Activated T-helper 2 cell treated with anti-CD3 and anti-CD28 coated beads, Interferon-gamma antibody, Interleukin-2, Interleukin-4, amounts not matched to agents 10 μg/mL and 5 μg/mL and 100 μg/mL, durations not matched to agents 14 hours and 24 hours and 36 hours (primary cell): Measurements from ENCODE around the gene UBE2I. TPM values are rescaled to one million over a fixed set of nuclear protein-coding genes. Genes with fewer than 3 reads are reported as not detected.

Experiments
- DNase-seq: peaks from one replicate; pipeline ENCODE4 v3.0.0; 2021; ENCODE audit warnings: low spot score
- H3K27ac Mint-ChIP-seq: one replicate; pipeline ENCODE4 v1.8.0; 2021; ENCODE audit warnings: mixed read lengths
- H3K27me3 Mint-ChIP-seq: one replicate; pipeline ENCODE4 v1.8.0; 2021; ENCODE audit warnings: low read depth, mixed read lengths
- H3K36me3 Mint-ChIP-seq: one replicate; pipeline ENCODE4 v1.8.0; 2021; ENCODE audit warnings: low read depth, mixed read lengths
- H3K4me1 Mint-ChIP-seq: one replicate; pipeline ENCODE4 v1.8.0; 2021; ENCODE audit warnings: low read depth, mixed read lengths
- H3K4me3 Mint-ChIP-seq: one replicate; pipeline ENCODE4 v1.8.0; 2021; ENCODE audit warnings: low read depth, mild to moderate bottlenecking, moderate library complexity, mixed read lengths
- H3K9me3 Mint-ChIP-seq: one replicate; pipeline ENCODE4 v1.8.0; 2021; ENCODE audit warnings: mixed read lengths
- intact Hi-C: fragments of 100-400 bp; cut with micrococcal nuclease; formaldehyde crosslinking; loops from one replicate; pipeline ENCODE4 v1.15.1; 2023
- total RNA-seq: library from RNA; stranded (reverse); gene quantifications from 2 replicates; pipeline ENCODE4 v1.2.3, GENCODE V29; 2022

The UBE2I gene
- total RNA-seq, 1 donor from 2014 or later: 265 TPM

- peak overlapping the region; percentile 42 for H3K4me3 Mint-ChIP-seq
- no peaks in the 10 kb centered on the region for H3K9me3 Mint-ChIP-seq
- H3K27ac Mint-ChIP-seq: no peak overlapping the region
- intact Hi-C loops: loop anchor here (1.0 kb wide), 1 partner anchor 9 kb away; the partner anchor contains the start of genes GNPTG and TSR3
- no peaks in the 10 kb centered on the region for H3K36me3 Mint-ChIP-seq
- H3K27me3 Mint-ChIP-seq: no peaks in the 10 kb centered on the region
- DNase-seq: peak; percentile 91
- H3K4me1 Mint-ChIP-seq: peaks cover 12% of the 10 kb centered on the region
These were observed 33.3 kb downstream of the UBE2I start for GRCh38 chr16:1342526-1343427.

- Mint-ChIP-seq H3K4me3 (peak overlapping the region; percentile 41), H3K27me3 (no peaks in the 10 kb centered on the region), H3K27ac (no peak overlapping the region), H3K9me3 (no peaks in the 10 kb centered on the region), H3K36me3 (no peaks in the 10 kb centered on the region), H3K4me1 (peaks cover 12% of the 10 kb centered on the region)
- intact Hi-C loops: loop anchor here (1.0 kb wide), 1 partner anchor 8 kb away; the partner anchor contains the start of genes GNPTG and TSR3
- no peak for DNase-seq
These were observed 34.2 kb downstream of the UBE2I start for GRCh38 chr16:1343428-1344242.

GRCh38 chr16:1344499-1344898 lies 35.1 kb downstream of the UBE2I start:
- Mint-ChIP-seq H3K9me3 (no peaks in the 10 kb centered on the region), H3K27ac (no peak overlapping the region), H3K36me3 (no peaks in the 10 kb centered on the region), H3K4me1 (peaks cover 12% of the 10 kb centered on the region), H3K4me3 (no peak overlapping the region), H3K27me3 (no peaks in the 10 kb centered on the region)
- DNase-seq: no peak
- intact Hi-C loops: no loop called here

GRCh38 chr16:1345087-1345486 lies 35.7 kb downstream of the UBE2I start:
- H3K36me3 Mint-ChIP-seq: peaks cover 2% of the 10 kb centered on the region
- H3K27me3 Mint-ChIP-seq: no peaks in the 10 kb centered on the region
- intact Hi-C loops: no loop called here
- no peak for DNase-seq
- H3K9me3 Mint-ChIP-seq: no peaks in the 10 kb centered on the region
- no peak overlapping the region for H3K4me3 Mint-ChIP-seq
- peaks cover 12% of the 10 kb centered on the region for H3K4me1 Mint-ChIP-seq
- H3K27ac Mint-ChIP-seq: no peak overlapping the region

- Mint-ChIP-seq H3K27ac (no peak overlapping the region), H3K27me3 (no peaks in the 10 kb centered on the region), H3K4me3 (no peak overlapping the region), H3K9me3 (no peaks in the 10 kb centered on the region), H3K4me1 (peaks cover 15% of the 10 kb centered on the region), H3K36me3 (peaks cover 5% of the 10 kb centered on the region)
- intact Hi-C loops: no loop called here
- DNase-seq: no peak
These were observed 36.4 kb downstream of the UBE2I start for GRCh38 chr16:1345651-1346421.

GRCh38 chr16:1346422-1347285 lies 37.2 kb downstream of the UBE2I start:
- DNase-seq: no peak
- H3K4me1 Mint-ChIP-seq: peaks cover 15% of the 10 kb centered on the region
- H3K4me3 Mint-ChIP-seq: no peak overlapping the region
- H3K27ac Mint-ChIP-seq: no peak overlapping the region
- no peaks in the 10 kb centered on the region for H3K27me3 Mint-ChIP-seq
- intact Hi-C loops: no loop called here
- H3K9me3 Mint-ChIP-seq: no peaks in the 10 kb centered on the region
- peaks cover 5% of the 10 kb centered on the region for H3K36me3 Mint-ChIP-seq

- Mint-ChIP-seq H3K4me1 (peaks cover 13% of the 10 kb centered on the region), H3K27me3 (no peaks in the 10 kb centered on the region), H3K27ac (no peak overlapping the region), H3K36me3 (peaks cover 5% of the 10 kb centered on the region), H3K9me3 (no peaks in the 10 kb centered on the region), H3K4me3 (no peak overlapping the region)
- no peak for DNase-seq
- intact Hi-C loops: no loop called here
These were observed 37.9 kb downstream of the UBE2I start for GRCh38 chr16:1347286-1347855.

- intact Hi-C loops: no loop called here
- no peak for DNase-seq
- no peak overlapping the region for H3K27ac Mint-ChIP-seq
- H3K4me1 Mint-ChIP-seq: peaks cover 12% of the 10 kb centered on the region
- H3K4me3 Mint-ChIP-seq: no peak overlapping the region
- no peaks in the 10 kb centered on the region for H3K27me3 Mint-ChIP-seq
- peaks cover 5% of the 10 kb centered on the region for H3K36me3 Mint-ChIP-seq
- no peaks in the 10 kb centered on the region for H3K9me3 Mint-ChIP-seq
These were observed 38.5 kb downstream of the UBE2I start for GRCh38 chr16:1347962-1348361.

- Mint-ChIP-seq H3K4me3 (no peak overlapping the region), H3K9me3 (no peaks in the 10 kb centered on the region), H3K27me3 (no peaks in the 10 kb centered on the region), H3K36me3 (peaks cover 5% of the 10 kb centered on the region), H3K4me1 (peaks cover 11% of the 10 kb centered on the region), H3K27ac (no peak overlapping the region)
- intact Hi-C loops: no loop called here
- DNase-seq: no peak
These were observed 39.0 kb downstream of the UBE2I start for GRCh38 chr16:1348441-1348840.

- intact Hi-C loops: no loop called here
- H3K4me3 Mint-ChIP-seq: no peak overlapping the region
- H3K36me3 Mint-ChIP-seq: peaks cover 5% of the 10 kb centered on the region
- H3K9me3 Mint-ChIP-seq: no peaks in the 10 kb centered on the region
- peaks cover 14% of the 10 kb centered on the region for H3K4me1 Mint-ChIP-seq
- no peak for DNase-seq
- H3K27me3 Mint-ChIP-seq: no peaks in the 10 kb centered on the region
- H3K27ac Mint-ChIP-seq: no peak overlapping the region
These were observed 39.5 kb downstream of the UBE2I start for GRCh38 chr16:1348926-1349325.

GRCh38 chr16:1349351-1349750 lies 39.9 kb downstream of the UBE2I start:
- Mint-ChIP-seq H3K36me3 (peaks cover 5% of the 10 kb centered on the region), H3K27me3 (no peaks in the 10 kb centered on the region), H3K9me3 (no peaks in the 10 kb centered on the region), H3K4me1 (peaks cover 14% of the 10 kb centered on the region), H3K27ac (no peak overlapping the region), H3K4me3 (no peak overlapping the region)
- DNase-seq: no peak
- intact Hi-C loops: no loop called here
